Ammon's horn (tissue), 1 donor: ENCODE data around the gene SLC9B1.

Experiments
- DNase-seq: peaks from one replicate; pipeline ENCODE4 v3.0.0-alpha.2; 2016; ENCODE audit warnings: low spot score

Gene SLC9B1

GRCh38 chr4:103019308-103020124, at the start of gene SLC9B1:
TSS of gene SLC9B1 (minus strand) at chr4:103019705. CDS start at chr4:102991711, 27,994 bp downstream.
- peak; percentile 92 for DNase-seq

- DNase-seq: no peak
Measured at GRCh38 chr4:103067841-103068547, 48.5 kb upstream of the SLC9B1 start.

- no peak for DNase-seq
Measured at GRCh38 chr4:103060453-103061148, 41.1 kb upstream of the SLC9B1 start.

- DNase-seq: no peak
Measured at GRCh38 chr4:103054030-103054429, 34.5 kb upstream of the SLC9B1 start.

- DNase-seq: no peak
Measured at GRCh38 chr4:103052779-103053178, 33.3 kb upstream of the SLC9B1 start.

GRCh38 chr4:103052145-103052544, 32.6 kb upstream of the SLC9B1 start:
- no peak for DNase-seq

GRCh38 chr4:103050736-103051436, 31.4 kb upstream of the SLC9B1 start:
- no peak for DNase-seq

GRCh38 chr4:103046416-103047290, 27.1 kb upstream of the SLC9B1 start:
- peak; percentile 50 for DNase-seq

GRCh38 chr4:103044183-103044582, 24.7 kb upstream of the SLC9B1 start:
- no peak for DNase-seq

- no peak for DNase-seq
Measured at GRCh38 chr4:103036169-103036568, 16.7 kb upstream of the SLC9B1 start.

- DNase-seq: no peak
Measured at GRCh38 chr4:103032574-103032973, 13.1 kb upstream of the SLC9B1 start.

- DNase-seq: no peak
Measured at GRCh38 chr4:103030791-103031190, 11.3 kb upstream of the SLC9B1 start.

GRCh38 chr4:103029300-103029699, 9.8 kb upstream of the SLC9B1 start:
- DNase-seq: no peak

GRCh38 chr4:103026868-103027267, 7.4 kb upstream of the SLC9B1 start:
- no peak for DNase-seq

- DNase-seq: no peak
Measured at GRCh38 chr4:103024996-103025395, 5.5 kb upstream of the SLC9B1 start.

- no peak for DNase-seq
Measured at GRCh38 chr4:103021120-103021519, 1.6 kb upstream of the SLC9B1 start.

- DNase-seq: no peak
Measured at GRCh38 chr4:103018391-103019307, 856 bp downstream of the SLC9B1 start.

- no peak for DNase-seq
Measured at GRCh38 chr4:103012551-103012950, 7.0 kb downstream of the SLC9B1 start.

GRCh38 chr4:103012060-103012459, 7.4 kb downstream of the SLC9B1 start:
- DNase-seq: peak; percentile 13
